ENCODE results near the gene ALDOC. TPM values are rescaled to one million over a fixed set of nuclear protein-coding genes. Genes with fewer than 3 reads are reported as not detected.

The ALDOC gene
- total and polyA plus RNA-seq, 10 of the 15 experiments (the other 5 are each of a cell fraction or from before 2014, with no cell fraction given), result 16.0 to 268 (median 78.2) TPM

DNA sequence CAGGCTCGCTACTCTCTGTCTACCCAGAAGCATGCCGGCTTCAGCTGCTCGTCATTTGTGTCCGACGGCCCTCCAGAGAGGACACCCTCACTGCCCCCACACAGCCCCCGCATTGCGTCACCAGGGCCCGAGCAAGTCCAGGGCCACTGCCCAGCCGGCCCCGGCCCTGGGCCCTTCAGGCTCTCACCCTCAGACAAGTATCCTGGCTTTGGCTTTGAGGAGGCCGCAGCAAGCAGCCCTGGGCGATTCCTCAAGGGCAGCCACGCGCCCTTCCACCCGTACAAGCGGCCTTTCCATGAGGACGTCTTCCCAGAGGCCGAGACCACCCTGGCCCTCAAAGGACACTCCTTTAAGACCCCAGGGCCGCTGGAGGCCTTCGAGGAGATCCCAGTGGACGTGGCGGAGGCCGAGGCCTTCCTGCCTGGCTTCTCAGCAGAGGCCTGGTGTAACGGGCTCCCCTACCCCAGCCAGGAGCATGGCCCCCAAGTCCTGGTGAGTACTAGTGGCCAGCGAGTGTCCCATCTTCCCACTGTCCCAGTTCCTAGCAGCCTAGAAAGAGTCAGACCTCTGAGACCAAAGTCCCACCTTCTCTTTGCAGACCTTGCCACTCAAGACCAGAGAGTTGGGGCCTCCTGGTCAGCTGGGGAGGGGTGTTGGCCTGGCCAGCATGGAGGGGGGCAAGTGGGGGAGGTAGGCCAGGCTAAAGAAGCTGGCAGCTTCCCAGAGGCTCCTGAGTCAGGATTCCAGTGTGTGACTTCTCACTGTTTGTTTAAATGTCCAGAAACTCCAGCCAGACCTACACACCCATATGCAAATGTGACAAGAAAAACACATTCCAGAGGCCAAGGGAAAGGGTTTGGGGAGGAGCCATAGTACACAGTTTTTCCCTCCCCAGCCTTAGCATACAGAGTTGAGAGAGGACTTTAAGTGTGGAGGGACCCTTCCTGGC, 51.9 kb downstream of the ALDOC start:
- Histone ChIP-seq H3K9me3 (replicated peaks; ENCODE audit: control insufficient read depth, insufficient read depth, low read length) (no peaks in the 10 kb centered on the region), H3K9ac (ENCODE audit: control insufficient read depth, insufficient read depth, low read length) (no peak overlapping the region), H4K20me1 (ENCODE audit: control insufficient read depth, insufficient read depth) (no peaks in the 10 kb centered on the region), H3K36me3 (ENCODE audit: control insufficient read depth in 2 of 2, insufficient read depth in 2 of 2, low read length in 1 of 2) (no peaks in the 10 kb centered on the region; a peak in 1 of 4 replicates), H3K79me2 (ENCODE audit: control insufficient read depth, insufficient read depth, low read length) (no peaks in the 10 kb centered on the region), H3K4me1 (ENCODE audit: control insufficient read depth, insufficient read depth, low read length) (no peaks in the 10 kb centered on the region), H2AFZ (ENCODE audit: control insufficient read depth, low read depth, low read length) (no peak overlapping the region), H3K27me3 (replicated peaks in 1 of 2; ENCODE audit: control insufficient read depth in 2 of 2, insufficient read depth in 2 of 2, low read length in 1 of 2) (no peaks in the 10 kb centered on the region), H3K4me2 (ENCODE audit: control insufficient read depth, insufficient read depth) (no peak overlapping the region), H3K4me3 (no peak overlapping the region), H3K27ac (ENCODE audit: control insufficient read depth, insufficient read depth) (no peak overlapping the region)
- WGBS (ENCODE audit: insufficient coverage, insufficient replicate concordance, low lambda C conversion rate, missing lambda C conversion rate), result 45% methylated on average over 25 of the region's 25 CpGs
- SMC1A ChIA-PET (ENCODE audit: uncharacterized antibody, unreplicated experiment), result no interaction called here
- FAIRE-seq (no peak), ATAC-seq (no peak), DNase-seq (ENCODE audit: low read depth, low spot score) (no peak)
- RAD21 ChIA-PET (ENCODE audit: unreplicated experiment), result no interaction called here
- in situ Hi-C loops (cut with MboI), result no loop called here
- BruUV-seq (replicated peaks), result no TSS peak
- TF ChIP-seq, protein P1, sequence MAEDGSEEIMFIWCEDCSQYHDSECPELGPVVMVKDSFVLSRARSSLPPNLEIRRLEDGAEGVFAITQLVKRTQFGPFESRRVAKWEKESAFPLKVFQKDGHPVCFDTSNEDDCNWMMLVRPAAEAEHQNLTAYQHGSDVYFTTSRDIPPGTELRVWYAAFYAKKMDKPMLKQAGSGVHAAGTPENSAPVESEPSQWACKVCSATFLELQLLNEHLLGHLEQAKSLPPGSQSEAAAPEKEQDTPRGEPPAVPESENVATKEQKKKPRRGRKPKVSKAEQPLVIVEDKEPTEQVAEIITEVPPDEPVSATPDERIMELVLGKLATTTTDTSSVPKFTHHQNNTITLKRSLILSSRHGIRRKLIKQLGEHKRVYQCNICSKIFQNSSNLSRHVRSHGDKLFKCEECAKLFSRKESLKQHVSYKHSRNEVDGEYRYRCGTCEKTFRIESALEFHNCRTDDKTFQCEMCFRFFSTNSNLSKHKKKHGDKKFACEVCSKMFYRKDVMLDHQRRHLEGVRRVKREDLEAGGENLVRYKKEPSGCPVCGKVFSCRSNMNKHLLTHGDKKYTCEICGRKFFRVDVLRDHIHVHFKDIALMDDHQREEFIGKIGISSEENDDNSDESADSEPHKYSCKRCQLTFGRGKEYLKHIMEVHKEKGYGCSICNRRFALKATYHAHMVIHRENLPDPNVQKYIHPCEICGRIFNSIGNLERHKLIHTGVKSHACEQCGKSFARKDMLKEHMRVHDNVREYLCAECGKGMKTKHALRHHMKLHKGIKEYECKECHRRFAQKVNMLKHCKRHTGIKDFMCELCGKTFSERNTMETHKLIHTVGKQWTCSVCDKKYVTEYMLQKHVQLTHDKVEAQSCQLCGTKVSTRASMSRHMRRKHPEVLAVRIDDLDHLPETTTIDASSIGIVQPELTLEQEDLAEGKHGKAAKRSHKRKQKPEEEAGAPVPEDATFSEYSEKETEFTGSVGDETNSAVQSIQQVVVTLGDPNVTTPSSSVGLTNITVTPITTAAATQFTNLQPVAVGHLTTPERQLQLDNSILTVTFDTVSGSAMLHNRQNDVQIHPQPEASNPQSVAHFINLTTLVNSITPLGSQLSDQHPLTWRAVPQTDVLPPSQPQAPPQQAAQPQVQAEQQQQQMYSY (CRISPR knock-in tag; IDR thresholded peaks at IDR 0.05), result no peak
- TF ChIP-seq MYB (IDR thresholded peaks at IDR 0.05; ENCODE audit: borderline replicate concordance, low read depth, low read length) (no peak), HDGF (IDR thresholded peaks at IDR 0.05) (no peak)
- intact Hi-C loops (cut with micrococcal nuclease; ENCODE audit: unreplicated experiment), result no loop called here
- CTCF ChIA-PET, result interaction anchor here (1.1 kb wide), 1 partner anchor 273 kb away, joined by 4 read pairs; no protein-coding TSS in a partner anchor
- POLR2A ChIA-PET, result no interaction called here
